Heart right ventricle (tissue), 16 donors: ENCODE results near the gene TIE1. TPM values are rescaled to one million over a fixed set of nuclear protein-coding genes. Genes with fewer than 3 reads are reported as not detected.

Experiments used
- ATAC-seq, 8 donors: fragments of 200-7000 bp; cut with Tn5 transposase; one replicate each; pipeline ENCODE4 v1.9.1; 2020; ENCODE audit warnings: mild to moderate bottlenecking in 8 of 8, moderate library complexity in 8 of 8, moderate number of reproducible peaks in 1 of 8
- DNase-seq, 2 donors: peaks; one replicate each; pipeline ENCODE4 v3.0.0-alpha.2; 2020
- H3K27ac ChIP-seq, 10 donors: fragments of 200-600 bp; sonication (generic) in 2 of 10; one replicate each; pipeline versions ENCODE4 v1.5.0 to v1.8.0; 2020 to 2022; ENCODE audit warnings: mild to moderate bottlenecking in 3 of 10
- H3K27me3 ChIP-seq, 7 donors: fragments of 200-600 bp; one replicate each; pipeline ENCODE4 v1.8.0; 2021 to 2022; ENCODE audit warnings: mild to moderate bottlenecking in 2 of 7
- H3K36me3 ChIP-seq, 9 donors: fragments of 200-600 bp; sonication (generic) in 1 of 9; one replicate each; pipeline versions ENCODE4 v1.5.0 to v1.8.0; 2020 to 2022; ENCODE audit warnings: mild to moderate bottlenecking in 2 of 9
- H3K4me1 ChIP-seq, 9 donors: fragments of 200-600 bp; sonication (generic) in 1 of 9; one replicate each; pipeline versions ENCODE4 v1.5.0 to v1.8.0; 2020 to 2022; ENCODE audit warnings: mild to moderate bottlenecking in 4 of 9
- H3K4me3 ChIP-seq, 10 donors: fragments of 200-600 bp; sonication (generic) in 2 of 10; one replicate each; pipeline versions ENCODE4 v1.5.0 to v1.8.0; 2020 to 2022; ENCODE audit warnings: mild to moderate bottlenecking in 7 of 10, moderate library complexity in 2 of 10
- H3K9me3 ChIP-seq, 11 donors: fragments of 200-600 bp in 10 of 11; sonication (generic) in 2 of 11; one replicate each; pipeline versions ENCODE4 v1.5.0 to v1.8.0; 2013 to 2022; ENCODE audit warnings: mild to moderate bottlenecking in 2 of 11, control low read depth in 1 of 11, moderate library complexity in 1 of 11
- WGBS, 2 donors: extraction: QIAGEN DNeasy Blood & Tissue Kit; methylation state at CpG; one replicate each; pipeline ENCODE4 v1.1.7; 2013; ENCODE audit warnings: inconsistent platforms in 1 of 2; 5-methylcytosine and 5-hydroxymethylcytosine counted together
- intact Hi-C, 10 donors: fragments of 100-400 bp; cut with DNase I; formaldehyde crosslinking; loops; one replicate each; pipeline versions ENCODE4 v1.11.1 to v1.14.2; 2022
- long read RNA-seq, 3 donors: library from polyadenylated mRNA; unstranded; transcript quantifications; one replicate each; pipeline ENCODE4 v2.0.0, GENCODE V29; 2020 to 2021
- polyA plus RNA-seq, 2 donors: library from polyadenylated mRNA; stranded (reverse); fragments of 200-250 nt; gene quantifications; one replicate each; pipeline ENCODE4 v1.2.3, GENCODE V29; 2013
- total RNA-seq, 10 donors: library from RNA; stranded (reverse); fragmentation: NEBNext Ultra II Directional in 3 of 10; extraction: Animal tissue kit (Norgen Biotek cat#: 25700) in 3 of 10; gene quantifications; one replicate each; pipeline versions ENCODE4 v1.2.1 to v1.2.4, GENCODE V29; 2021 to 2023
- TF ChIP-seq, protein P1 (sequence below), 9 donors: fragments of 200-600 bp; sonication (generic) in 2 of 9; IDR thresholded peaks; one replicate each; pipeline versions ENCODE4 v1.5.0 to v1.8.0; 2021 to 2022; ENCODE audit warnings: antibody characterized with exemption in 9 of 9, mild to moderate bottlenecking in 5 of 9, moderate library complexity in 1 of 9
- donor health status: Arrhythmogenic right ventricular cardiomyopathy.
- donor health status: ischemic (EF 13 %, LVEDD 7.1; RV severe dilation, severe dysfunction).
- donor health status: healthy with polysubstance abuse.
- donor health status: DM: no; HTN: yes; CAD: no.
- donor health status: DM: no; HTN: no; CAD: no.
- donor health status: ischemic (EF 25% LVEDD 6.9; RV normal size, moderate dysfunction).
- donor health status: ischemic (EF 25% LVEDD 5.7; RV mildly dilated, moderate dysfunction).
- donor health status: healthy.
- donor health status: DM: yes; HTN: yes; CAD: no.
- donor health status: Ischemic cardiomyopathy.
- donor health status: ischemic (EF 35%, LVEDD 5.7; RV mildly dilated, moderate dysfunction).
- donor health status: nonischemic (EF 11% LVEDD 7.7; RV severe dilation, severe dysfunction).
- donor health status: DM: yes; HTN: yes; CAD: no.
- donor health status: PGD.
- donor health status: ischemic (EF 29% LVEDD 5.4; RV normal size, mild dysfunction).
- donor health status: nonischemic (EF 23%, LVEDD 6.1; RV moderate dilation, normal function).

Gene TIE1
- 10 to 100 TPM; 19.9 to 55.8 (median 28.4) TPM for total RNA-seq
- 10 to 100 TPM; 38.7 to 43.7 TPM for polyA plus RNA-seq
- long read RNA-seq, donor 1, transcript TIE1-201 (23 exons, 3,882 nt), result major isoform, 27 of 90 reads
- long read RNA-seq, donor 1, partial matches to known transcripts, result 47 of 90 reads
- long read RNA-seq, donor 1, other reads (novel, unspliced or antisense), result 16 of 90 reads
- long read RNA-seq, donor 2, transcript TIE1-201 (23 exons, 3,882 nt), result major isoform, 23 of 68 reads
- long read RNA-seq, donor 2, partial matches to known transcripts, result 25 of 68 reads
- long read RNA-seq, donor 2, other reads (novel, unspliced or antisense), result 19 of 68 reads
- long read RNA-seq, donor 3, transcript TIE1-201 (23 exons, 3,882 nt), result major isoform, 14 of 63 reads
- long read RNA-seq, donor 3, partial matches to known transcripts, result 34 of 63 reads
- long read RNA-seq, donor 3, other reads (novel, unspliced or antisense), result 15 of 63 reads

DNA sequence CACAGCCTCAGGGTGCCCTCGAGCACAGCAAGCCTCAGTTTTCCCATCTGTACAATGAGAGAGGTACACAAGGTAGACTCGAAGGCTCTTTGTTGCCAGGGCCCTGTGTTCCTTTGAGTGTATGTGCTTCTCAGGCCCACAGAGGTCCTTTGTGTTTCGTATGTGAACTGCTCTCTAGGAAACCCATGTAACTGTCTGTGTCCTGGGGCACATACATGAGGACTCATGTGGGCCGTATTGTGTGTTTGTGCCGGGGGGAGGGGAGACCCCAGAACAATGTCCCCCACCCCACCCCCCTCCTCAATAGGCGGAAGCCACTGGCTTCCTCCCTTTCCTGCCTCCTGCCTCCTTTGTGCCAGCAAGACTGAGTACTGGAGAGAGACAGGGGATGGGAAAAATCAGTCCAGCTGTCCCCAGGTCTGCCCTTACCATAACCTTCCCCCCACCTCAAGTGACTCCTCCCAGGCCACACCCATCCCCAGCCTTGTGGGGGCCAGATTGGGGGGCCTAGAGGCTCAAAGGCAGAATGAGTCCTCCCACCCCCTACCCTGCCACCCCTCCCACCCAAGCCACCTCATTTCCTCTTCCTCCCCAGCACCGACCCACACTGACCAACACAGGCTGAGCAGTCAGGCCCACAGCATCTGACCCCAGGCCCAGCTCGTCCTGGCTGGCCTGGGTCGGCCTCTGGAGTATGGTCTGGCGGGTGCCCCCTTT lies at the start of gene TIE1:
TSS of gene TIE1 (plus strand) at position 605 of the 717 bp plus-strand sequence. CDS start at position 695, 90 bp downstream.
- Histone ChIP-seq H3K36me3 (peaks cover 0 to 7% (median 0%) of the 10 kb centered on the region in 9 donors), H3K9me3 (no peaks in the 10 kb centered on the region), H3K4me3 (peak within 1 kb of the TSS; percentile 32 to 63 (median 50)), H3K4me1 (peaks cover 7 to 79% (median 40%) of the 10 kb centered on the region in 9 donors), H3K27ac (peak within 1 kb of the TSS; percentile 71 to 94 (median 84)), H3K27me3 (no peaks in the 10 kb centered on the region)
- intact Hi-C loops, result loop anchor here in 4 of 10 donors (5.0 kb wide), 4 partner anchors 42 to 67 kb away; partner anchors contain the start of gene ELOVL1 (in 1 of the 4)
- whole genome bisulfite sequencing, 2 donors, result 65 to 69% methylated on average over 10 of the region's 10 CpGs
- ATAC-seq (peak; percentile 68 to 89 (median 83)), DNase-seq (peak; percentile 52 to 80)
- TF ChIP-seq, protein P1, sequence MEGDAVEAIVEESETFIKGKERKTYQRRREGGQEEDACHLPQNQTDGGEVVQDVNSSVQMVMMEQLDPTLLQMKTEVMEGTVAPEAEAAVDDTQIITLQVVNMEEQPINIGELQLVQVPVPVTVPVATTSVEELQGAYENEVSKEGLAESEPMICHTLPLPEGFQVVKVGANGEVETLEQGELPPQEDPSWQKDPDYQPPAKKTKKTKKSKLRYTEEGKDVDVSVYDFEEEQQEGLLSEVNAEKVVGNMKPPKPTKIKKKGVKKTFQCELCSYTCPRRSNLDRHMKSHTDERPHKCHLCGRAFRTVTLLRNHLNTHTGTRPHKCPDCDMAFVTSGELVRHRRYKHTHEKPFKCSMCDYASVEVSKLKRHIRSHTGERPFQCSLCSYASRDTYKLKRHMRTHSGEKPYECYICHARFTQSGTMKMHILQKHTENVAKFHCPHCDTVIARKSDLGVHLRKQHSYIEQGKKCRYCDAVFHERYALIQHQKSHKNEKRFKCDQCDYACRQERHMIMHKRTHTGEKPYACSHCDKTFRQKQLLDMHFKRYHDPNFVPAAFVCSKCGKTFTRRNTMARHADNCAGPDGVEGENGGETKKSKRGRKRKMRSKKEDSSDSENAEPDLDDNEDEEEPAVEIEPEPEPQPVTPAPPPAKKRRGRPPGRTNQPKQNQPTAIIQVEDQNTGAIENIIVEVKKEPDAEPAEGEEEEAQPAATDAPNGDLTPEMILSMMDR (IDR thresholded peaks at IDR 0.05), result no peak

DNA sequence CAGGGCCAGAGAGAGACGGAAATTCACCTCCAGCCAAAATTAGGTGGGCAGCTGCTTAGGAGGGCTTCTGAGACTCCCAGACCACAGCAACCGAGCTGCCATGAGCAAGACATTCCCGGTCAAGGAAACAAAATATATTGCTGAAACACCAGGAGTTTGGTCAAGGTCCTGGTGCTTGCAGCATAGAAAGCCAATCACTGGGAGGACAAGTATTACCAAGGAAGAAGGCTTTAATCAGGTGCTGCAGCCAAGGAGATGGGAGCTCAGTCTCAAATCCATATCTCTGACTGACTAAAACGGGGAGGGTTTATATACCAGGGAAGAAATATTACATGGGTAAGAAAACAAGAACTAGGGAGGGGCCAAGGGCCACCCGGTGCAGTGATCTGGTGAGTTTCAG lies 49.8 kb upstream of the TIE1 start:
- no peaks in the 10 kb centered on the region for H3K27me3 ChIP-seq
- DNase-seq (no peak), ATAC-seq (no peak)
- no peak overlapping the region for H3K4me3 ChIP-seq
- WGBS, 2 donors, result 87 to 91% methylated on average over 5 of the region's 5 CpGs
- TF ChIP-seq, protein P1 (IDR thresholded peaks at IDR 0.05), result no peak
- H3K4me1 ChIP-seq, result peaks cover 0 to 11% (median 6%) of the 10 kb centered on the region in 9 donors
- H3K36me3 ChIP-seq, result no peaks in the 10 kb centered on the region
- H3K9me3 ChIP-seq, result peaks cover 0 to 10% (median 0%) of the 10 kb centered on the region in 11 donors
- intact Hi-C loops, result no loop called here
- H3K27ac ChIP-seq, result no peak overlapping the region

DNA sequence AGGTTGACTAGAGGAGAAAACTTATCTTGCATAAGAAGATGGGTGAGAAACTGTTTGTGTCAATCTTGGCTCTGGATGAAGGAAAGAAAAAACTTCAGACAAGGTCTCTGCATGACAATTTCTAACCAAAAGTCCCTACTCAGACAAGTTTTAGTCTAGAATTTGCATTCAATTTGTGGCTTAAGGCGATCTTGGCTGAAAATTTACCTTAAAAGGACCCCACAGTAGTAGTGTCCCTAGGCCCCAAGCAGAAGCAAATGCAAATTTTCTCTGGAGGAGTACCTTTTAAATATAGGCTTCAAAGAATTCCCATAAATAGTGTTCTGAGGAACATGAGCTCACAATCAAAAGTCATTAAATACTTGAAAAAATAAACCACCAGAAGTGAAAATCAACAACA lies 48.6 kb upstream of the TIE1 start:
- DNase-seq, result no peak
- no peak overlapping the region for H3K27ac ChIP-seq

DNA sequence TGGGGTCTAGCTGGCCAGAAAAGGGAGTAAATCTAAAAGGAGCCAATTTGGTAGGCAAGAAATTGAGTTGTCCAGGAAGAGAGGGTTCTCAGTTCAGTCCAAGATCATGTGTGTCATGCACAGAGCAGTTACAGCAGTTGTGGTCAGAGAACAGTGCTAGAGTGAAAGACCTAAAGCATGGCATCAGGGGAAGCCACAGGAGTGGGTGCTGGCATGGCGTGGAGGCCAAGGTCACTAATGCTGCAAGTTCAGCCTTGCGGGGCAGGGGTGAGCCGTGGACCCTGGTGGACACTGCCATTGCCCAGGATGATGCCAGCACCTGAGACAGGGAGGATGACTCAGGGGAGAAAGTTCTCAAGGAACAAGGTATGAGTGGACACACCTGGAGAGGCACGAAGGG lies 47.6 kb upstream of the TIE1 start:
- no peaks in the 10 kb centered on the region for H3K36me3 ChIP-seq
- 87 to 93% methylated on average over 4 of the region's 4 CpGs for WGBS, 2 donors
- no peak overlapping the region for H3K27ac ChIP-seq
- peaks cover 0 to 21% (median 10%) of the 10 kb centered on the region in 9 donors for H3K4me1 ChIP-seq
- DNase-seq (no peak), ATAC-seq (no peak)
- no peaks in the 10 kb centered on the region for H3K9me3 ChIP-seq
- intact Hi-C loops, result no loop called here
- no peak overlapping the region for H3K4me3 ChIP-seq
- no peaks in the 10 kb centered on the region for H3K27me3 ChIP-seq
- TF ChIP-seq, protein P1 (IDR thresholded peaks at IDR 0.05), result no peak

More for the DNA sequence above, 48.6 kb upstream of the TIE1 start:
- WGBS, 2 donors, result 93 to 94% methylated on average over 1 of the region's 1 CpG
- Histone ChIP-seq H3K4me3 (no peak overlapping the region), H3K9me3 (peaks cover 0 to 7% (median 0%) of the 10 kb centered on the region in 11 donors), H3K4me1 (peaks cover 0 to 21% (median 10%) of the 10 kb centered on the region in 9 donors), H3K36me3 (no peaks in the 10 kb centered on the region), H3K27me3 (no peaks in the 10 kb centered on the region)
- ATAC-seq, result no peak
- TF ChIP-seq, protein P1 (IDR thresholded peaks at IDR 0.05), result no peak
- intact Hi-C loops, result no loop called here
